Measurements from ENCODE around the gene ADD3.

ADD3 gene

GRCh38 chr10:110176141-110177030 is 168.6 kb downstream of the ADD3 start:
- Histone ChIP-seq H3K27ac (ENCODE audit: extremely low read depth, low read depth, low read length) (no peak overlapping the region), H3K9me3 (ENCODE audit: control insufficient read depth, insufficient read depth, low read depth, low read length) (no peaks in the 10 kb centered on the region), H3K4me3 (ENCODE audit: low read depth, low read length) (no peak overlapping the region), H3K36me3 (ENCODE audit: control insufficient read depth in 2 of 2, insufficient read depth in 1 of 2, low read length in 2 of 2) (no peaks in the 10 kb centered on the region), H3K4me1 (ENCODE audit: control insufficient read depth, insufficient read depth, low read length) (no peaks in the 10 kb centered on the region)
- POLR2A ChIA-PET: no interaction called here
- TF ChIP-seq ZNF529 (tag by site-specific recombination; IDR thresholded peaks at IDR 0.05; ENCODE audit: insufficient replicate concordance) (no peak), WT1 (tag by site-specific recombination; IDR thresholded peaks at IDR 0.05) (no peak), ZNF184 (tag by site-specific recombination; IDR thresholded peaks at IDR 0.05) (no peak), ZFHX2 (tag by site-specific recombination; conservative IDR thresholded peaks at IDR 0.05) (no peak), ZNF394 (tag by site-specific recombination; IDR thresholded peaks at IDR 0.05; ENCODE audit: borderline replicate concordance) (no peak), ZNF221 (tag by site-specific recombination; IDR thresholded peaks at IDR 0.05; ENCODE audit: borderline replicate concordance) (no peak), ZNF138 (tag by site-specific recombination; IDR thresholded peaks at IDR 0.05; ENCODE audit: borderline replicate concordance) (no peak), ZNF140 (tag by site-specific recombination; IDR thresholded peaks at IDR 0.05) (no peak), KLF10 (tag by site-specific recombination; IDR thresholded peaks at IDR 0.05) (no peak), ZIC2 (tag by site-specific recombination; IDR thresholded peaks at IDR 0.05) (no peak), ZNF837 (tag by site-specific recombination; IDR thresholded peaks at IDR 0.05) (no peak), TCF7L2 (IDR thresholded peaks at IDR 0.05; ENCODE audit: borderline replicate concordance, low read depth, low read length) (no peak), ZNF398 (tag by site-specific recombination; IDR thresholded peaks at IDR 0.05) (no peak)
- TF ChIP-seq, protein P1, sequence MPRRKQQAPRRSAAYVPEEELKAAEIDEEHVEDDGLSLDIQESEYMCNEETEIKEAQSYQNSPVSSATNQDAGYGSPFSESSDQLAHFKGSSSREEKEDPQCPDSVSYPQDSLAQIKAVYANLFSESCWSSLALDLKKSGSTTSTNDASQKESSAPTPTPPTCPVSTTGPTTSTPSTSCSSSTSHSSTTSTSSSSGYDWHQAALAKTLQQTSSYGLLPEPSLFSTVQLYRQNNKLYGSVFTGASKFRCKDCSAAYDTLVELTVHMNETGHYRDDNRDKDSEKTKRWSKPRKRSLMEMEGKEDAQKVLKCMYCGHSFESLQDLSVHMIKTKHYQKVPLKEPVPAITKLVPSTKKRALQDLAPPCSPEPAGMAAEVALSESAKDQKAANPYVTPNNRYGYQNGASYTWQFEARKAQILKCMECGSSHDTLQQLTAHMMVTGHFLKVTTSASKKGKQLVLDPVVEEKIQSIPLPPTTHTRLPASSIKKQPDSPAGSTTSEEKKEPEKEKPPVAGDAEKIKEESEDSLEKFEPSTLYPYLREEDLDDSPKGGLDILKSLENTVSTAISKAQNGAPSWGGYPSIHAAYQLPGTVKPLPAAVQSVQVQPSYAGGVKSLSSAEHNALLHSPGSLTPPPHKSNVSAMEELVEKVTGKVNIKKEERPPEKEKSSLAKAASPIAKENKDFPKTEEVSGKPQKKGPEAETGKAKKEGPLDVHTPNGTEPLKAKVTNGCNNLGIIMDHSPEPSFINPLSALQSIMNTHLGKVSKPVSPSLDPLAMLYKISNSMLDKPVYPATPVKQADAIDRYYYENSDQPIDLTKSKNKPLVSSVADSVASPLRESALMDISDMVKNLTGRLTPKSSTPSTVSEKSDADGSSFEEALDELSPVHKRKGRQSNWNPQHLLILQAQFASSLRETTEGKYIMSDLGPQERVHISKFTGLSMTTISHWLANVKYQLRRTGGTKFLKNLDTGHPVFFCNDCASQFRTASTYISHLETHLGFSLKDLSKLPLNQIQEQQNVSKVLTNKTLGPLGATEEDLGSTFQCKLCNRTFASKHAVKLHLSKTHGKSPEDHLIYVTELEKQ (tag by site-specific recombination; IDR thresholded peaks at IDR 0.05; ENCODE audit: borderline replicate concordance): no peak
- TF ChIP-seq, protein P2, sequence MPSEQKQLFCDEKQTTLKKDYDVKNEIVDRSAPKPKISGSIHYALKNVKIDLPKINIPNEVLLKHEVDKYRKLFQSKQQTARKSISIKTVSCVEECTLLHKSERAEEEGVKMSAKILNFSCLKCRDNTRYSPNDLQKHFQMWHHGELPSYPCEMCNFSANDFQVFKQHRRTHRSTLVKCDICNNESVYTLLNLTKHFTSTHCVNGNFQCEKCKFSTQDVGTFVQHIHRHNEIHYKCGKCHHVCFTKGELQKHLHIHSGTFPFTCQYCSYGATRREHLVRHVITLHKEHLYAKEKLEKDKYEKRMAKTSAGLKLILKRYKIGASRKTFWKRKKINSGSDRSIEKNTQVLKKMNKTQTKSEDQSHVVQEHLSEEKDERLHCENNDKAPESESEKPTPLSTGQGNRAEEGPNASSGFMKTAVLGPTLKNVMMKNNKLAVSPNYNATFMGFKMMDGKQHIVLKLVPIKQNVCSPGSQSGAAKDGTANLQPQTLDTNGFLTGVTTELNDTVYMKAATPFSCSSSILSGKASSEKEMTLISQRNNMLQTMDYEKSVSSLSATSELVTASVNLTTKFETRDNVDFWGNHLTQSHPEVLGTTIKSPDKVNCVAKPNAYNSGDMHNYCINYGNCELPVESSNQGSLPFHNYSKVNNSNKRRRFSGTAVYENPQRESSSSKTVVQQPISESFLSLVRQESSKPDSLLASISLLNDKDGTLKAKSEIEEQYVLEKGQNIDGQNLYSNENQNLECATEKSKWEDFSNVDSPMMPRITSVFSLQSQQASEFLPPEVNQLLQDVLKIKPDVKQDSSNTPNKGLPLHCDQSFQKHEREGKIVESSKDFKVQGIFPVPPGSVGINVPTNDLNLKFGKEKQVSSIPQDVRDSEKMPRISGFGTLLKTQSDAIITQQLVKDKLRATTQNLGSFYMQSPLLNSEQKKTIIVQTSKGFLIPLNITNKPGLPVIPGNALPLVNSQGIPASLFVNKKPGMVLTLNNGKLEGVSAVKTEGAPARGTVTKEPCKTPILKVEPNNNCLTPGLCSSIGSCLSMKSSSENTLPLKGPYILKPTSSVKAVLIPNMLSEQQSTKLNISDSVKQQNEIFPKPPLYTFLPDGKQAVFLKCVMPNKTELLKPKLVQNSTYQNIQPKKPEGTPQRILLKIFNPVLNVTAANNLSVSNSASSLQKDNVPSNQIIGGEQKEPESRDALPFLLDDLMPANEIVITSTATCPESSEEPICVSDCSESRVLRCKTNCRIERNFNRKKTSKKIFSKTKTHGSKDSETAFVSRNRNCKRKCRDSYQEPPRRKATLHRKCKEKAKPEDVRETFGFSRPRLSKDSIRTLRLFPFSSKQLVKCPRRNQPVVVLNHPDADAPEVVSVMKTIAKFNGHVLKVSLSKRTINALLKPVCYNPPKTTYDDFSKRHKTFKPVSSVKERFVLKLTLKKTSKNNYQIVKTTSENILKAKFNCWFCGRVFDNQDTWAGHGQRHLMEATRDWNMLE (tag by site-specific recombination; conservative IDR thresholded peaks at IDR 0.05; ENCODE audit: low read depth): no peak
- TF ChIP-seq, protein P3, sequence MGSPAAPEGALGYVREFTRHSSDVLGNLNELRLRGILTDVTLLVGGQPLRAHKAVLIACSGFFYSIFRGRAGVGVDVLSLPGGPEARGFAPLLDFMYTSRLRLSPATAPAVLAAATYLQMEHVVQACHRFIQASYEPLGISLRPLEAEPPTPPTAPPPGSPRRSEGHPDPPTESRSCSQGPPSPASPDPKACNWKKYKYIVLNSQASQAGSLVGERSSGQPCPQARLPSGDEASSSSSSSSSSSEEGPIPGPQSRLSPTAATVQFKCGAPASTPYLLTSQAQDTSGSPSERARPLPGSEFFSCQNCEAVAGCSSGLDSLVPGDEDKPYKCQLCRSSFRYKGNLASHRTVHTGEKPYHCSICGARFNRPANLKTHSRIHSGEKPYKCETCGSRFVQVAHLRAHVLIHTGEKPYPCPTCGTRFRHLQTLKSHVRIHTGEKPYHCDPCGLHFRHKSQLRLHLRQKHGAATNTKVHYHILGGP (tag by site-specific recombination; IDR thresholded peaks at IDR 0.05): no peak
- CTCF ChIA-PET: interaction anchor here (0.6 kb wide), 1 partner anchor 33 kb away, joined by 3 read pairs; no protein-coding TSS in a partner anchor

Data from HEK293 (cell line).